ENCODE measurements around the gene SDK1.

The SDK1 gene

GRCh38 chr7:4209966-4210365, 908.9 kb downstream of the SDK1 start:
- no peak overlapping the region for H2BK5ac ChIP-seq (ENCODE audit: low read depth, low read length, poor library complexity, severe bottlenecking)
- no peak overlapping the region for H3K4ac ChIP-seq (ENCODE audit: low read depth in 1 of 2, low read length in 2 of 2)
- 95% methylated on average over 20 of the region's 20 CpGs for WGBS

GRCh38 chr7:4210821-4211220, 909.8 kb downstream of the SDK1 start:
- H3K36me3 ChIP-seq (ENCODE audit: control insufficient read depth in 1 of 2, insufficient read depth in 2 of 2, low read depth in 1 of 2, low read length in 2 of 2): peaks cover 0 to 23% of the 10 kb centered on the region in 2 experiments
- H3K18ac ChIP-seq (ENCODE audit: low read depth in 1 of 2, low read length in 2 of 2): no peak overlapping the region
- no peak overlapping the region for H3K4me2 ChIP-seq (ENCODE audit: low read length, poor library complexity, severe bottlenecking)
- H3K79me1 ChIP-seq (replicated peaks; ENCODE audit: low read length, poor library complexity, severe bottlenecking): no peaks in the 10 kb centered on the region
- WGBS: 96% methylated on average over 13 of the region's 13 CpGs
- H3K4me1 ChIP-seq (ENCODE audit: control insufficient read depth, insufficient read depth, low read depth, low read length): no peaks in the 10 kb centered on the region
- no peaks in the 10 kb centered on the region for H3K9me3 ChIP-seq (ENCODE audit: control insufficient read depth, low read length)
- no peak overlapping the region for H2BK12ac ChIP-seq (ENCODE audit: low read length in 2 of 2)
- no peak overlapping the region for H4K91ac ChIP-seq (ENCODE audit: low read length)
- H3K4ac ChIP-seq (ENCODE audit: low read depth in 1 of 2, low read length in 2 of 2): no peak overlapping the region
- no peak overlapping the region for H3K9ac ChIP-seq (ENCODE audit: low read length)
- no peak overlapping the region for H2BK15ac ChIP-seq (ENCODE audit: low read depth, poor library complexity, severe bottlenecking)
- H2AFZ ChIP-seq (ENCODE audit: low read depth, low read length): no peak overlapping the region
- H2BK5ac ChIP-seq (ENCODE audit: low read depth, low read length, poor library complexity, severe bottlenecking): no peak overlapping the region
- H3K4me3 ChIP-seq (ENCODE audit: insufficient read depth in 1 of 2, low read depth in 1 of 2, low read length in 2 of 2): no peak overlapping the region
- H3K14ac ChIP-seq (ENCODE audit: low read length in 2 of 2): no peak overlapping the region
- H3K27ac ChIP-seq (ENCODE audit: low read length, poor library complexity, severe bottlenecking): no peak overlapping the region
- no peaks in the 10 kb centered on the region for H3K27me3 ChIP-seq (ENCODE audit: control insufficient read depth in 1 of 2, insufficient read depth in 1 of 2, low read length in 2 of 2)
- H2BK120ac ChIP-seq (ENCODE audit: low read depth, low read length): no peak overlapping the region
- no peak overlapping the region for H4K8ac ChIP-seq (ENCODE audit: low read length)
- DNase-seq: no peak
- H2AK5ac ChIP-seq (ENCODE audit: low read length, severe bottlenecking): no peak overlapping the region
- H3K23ac ChIP-seq (ENCODE audit: low read length in 2 of 2): no peak overlapping the region

More at GRCh38 chr7:4209966-4210365, 908.9 kb downstream of the SDK1 start:
- H3K9me3 ChIP-seq (ENCODE audit: control insufficient read depth, low read length): no peaks in the 10 kb centered on the region
- H4K8ac ChIP-seq (ENCODE audit: low read length): no peak overlapping the region
- no peak overlapping the region for H3K27ac ChIP-seq (ENCODE audit: low read length, poor library complexity, severe bottlenecking)
- H3K23ac ChIP-seq (ENCODE audit: low read length in 2 of 2): no peak overlapping the region
- H3K4me3 ChIP-seq (ENCODE audit: insufficient read depth in 1 of 2, low read depth in 1 of 2, low read length in 2 of 2): no peak overlapping the region
- no peak overlapping the region for H3K9ac ChIP-seq (ENCODE audit: low read length)
- no peak overlapping the region for H2BK12ac ChIP-seq (ENCODE audit: low read length in 2 of 2)
- no peak overlapping the region for H3K4me2 ChIP-seq (ENCODE audit: low read length, poor library complexity, severe bottlenecking)
- H3K14ac ChIP-seq (ENCODE audit: low read length in 2 of 2): no peak overlapping the region
- H2BK120ac ChIP-seq (ENCODE audit: low read depth, low read length): no peak overlapping the region
- no peak overlapping the region for H2AFZ ChIP-seq (ENCODE audit: low read depth, low read length)
- no peaks in the 10 kb centered on the region for H3K79me1 ChIP-seq (replicated peaks; ENCODE audit: low read length, poor library complexity, severe bottlenecking)
- H3K36me3 ChIP-seq (ENCODE audit: control insufficient read depth in 1 of 2, insufficient read depth in 2 of 2, low read depth in 1 of 2, low read length in 2 of 2): peaks cover 0 to 17% of the 10 kb centered on the region in 2 experiments
- DNase-seq: no peak
- H3K4me1 ChIP-seq (ENCODE audit: control insufficient read depth, insufficient read depth, low read depth, low read length): no peaks in the 10 kb centered on the region
- no peak overlapping the region for H2BK15ac ChIP-seq (ENCODE audit: low read depth, poor library complexity, severe bottlenecking)
- H3K27me3 ChIP-seq (ENCODE audit: control insufficient read depth in 1 of 2, insufficient read depth in 1 of 2, low read length in 2 of 2): no peaks in the 10 kb centered on the region
- H4K91ac ChIP-seq (ENCODE audit: low read length): no peak overlapping the region
- no peak overlapping the region for H2AK5ac ChIP-seq (ENCODE audit: low read length, severe bottlenecking)
- no peak overlapping the region for H3K18ac ChIP-seq (ENCODE audit: low read depth in 1 of 2, low read length in 2 of 2)

- Histone ChIP-seq H2AFZ (ENCODE audit: low read depth, low read length) (no peak overlapping the region), H3K27me3 (ENCODE audit: control insufficient read depth in 1 of 2, insufficient read depth in 1 of 2, low read length in 2 of 2) (no peaks in the 10 kb centered on the region)
- WGBS: 94% methylated on average over 10 of the region's 11 CpGs
Observed at GRCh38 chr7:4211261-4211660, 910.2 kb downstream of the SDK1 start.

GRCh38 chr7:4212376-4212775, 911.3 kb downstream of the SDK1 start:
- Histone ChIP-seq H3K4ac (ENCODE audit: low read depth in 1 of 2, low read length in 2 of 2) (no peak overlapping the region), H3K4me3 (ENCODE audit: insufficient read depth in 1 of 2, low read depth in 1 of 2, low read length in 2 of 2) (no peak overlapping the region), H2BK15ac (ENCODE audit: low read depth, poor library complexity, severe bottlenecking) (no peak overlapping the region), H2AFZ (ENCODE audit: low read depth, low read length) (no peak overlapping the region), H2BK120ac (ENCODE audit: low read depth, low read length) (no peak overlapping the region), H3K14ac (ENCODE audit: low read length in 2 of 2) (no peak overlapping the region), H3K4me2 (ENCODE audit: low read length, poor library complexity, severe bottlenecking) (no peak overlapping the region), H2BK5ac (ENCODE audit: low read depth, low read length, poor library complexity, severe bottlenecking) (no peak overlapping the region), H4K8ac (ENCODE audit: low read length) (no peak overlapping the region), H3K18ac (ENCODE audit: low read depth in 1 of 2, low read length in 2 of 2) (no peak overlapping the region), H3K4me1 (ENCODE audit: control insufficient read depth, insufficient read depth, low read depth, low read length) (no peaks in the 10 kb centered on the region), H2AK5ac (ENCODE audit: low read length, severe bottlenecking) (no peak overlapping the region), H2BK12ac (ENCODE audit: low read length in 2 of 2) (no peak overlapping the region), H3K79me1 (replicated peaks; ENCODE audit: low read length, poor library complexity, severe bottlenecking) (no peaks in the 10 kb centered on the region), H3K9me3 (ENCODE audit: control insufficient read depth, low read length) (no peaks in the 10 kb centered on the region), H3K36me3 (ENCODE audit: control insufficient read depth in 1 of 2, insufficient read depth in 2 of 2, low read depth in 1 of 2, low read length in 2 of 2) (peaks cover 0 to 23% of the 10 kb centered on the region in 2 experiments), H3K23ac (ENCODE audit: low read length in 2 of 2) (no peak overlapping the region), H4K91ac (ENCODE audit: low read length) (no peak overlapping the region), H3K27ac (ENCODE audit: low read length, poor library complexity, severe bottlenecking) (no peak overlapping the region), H3K27me3 (ENCODE audit: control insufficient read depth in 1 of 2, insufficient read depth in 1 of 2, low read length in 2 of 2) (no peaks in the 10 kb centered on the region), H3K9ac (ENCODE audit: low read length) (no peak overlapping the region)
- no peak for DNase-seq
- 93% methylated on average over 12 of the region's 12 CpGs for WGBS

More at GRCh38 chr7:4211261-4211660, 910.2 kb downstream of the SDK1 start:
- no peak overlapping the region for H3K9ac ChIP-seq (ENCODE audit: low read length)
- H3K4me1 ChIP-seq (ENCODE audit: control insufficient read depth, insufficient read depth, low read depth, low read length): no peaks in the 10 kb centered on the region
- no peak overlapping the region for H2BK5ac ChIP-seq (ENCODE audit: low read depth, low read length, poor library complexity, severe bottlenecking)
- no peak overlapping the region for H3K23ac ChIP-seq (ENCODE audit: low read length in 2 of 2)
- H3K4ac ChIP-seq (ENCODE audit: low read depth in 1 of 2, low read length in 2 of 2): no peak overlapping the region
- no peak for DNase-seq
- H2BK120ac ChIP-seq (ENCODE audit: low read depth, low read length): no peak overlapping the region
- no peak overlapping the region for H3K18ac ChIP-seq (ENCODE audit: low read depth in 1 of 2, low read length in 2 of 2)
- H3K9me3 ChIP-seq (ENCODE audit: control insufficient read depth, low read length): no peaks in the 10 kb centered on the region
- H4K8ac ChIP-seq (ENCODE audit: low read length): no peak overlapping the region
- no peak overlapping the region for H3K27ac ChIP-seq (ENCODE audit: low read length, poor library complexity, severe bottlenecking)
- H3K4me3 ChIP-seq (ENCODE audit: insufficient read depth in 1 of 2, low read depth in 1 of 2, low read length in 2 of 2): no peak overlapping the region
- H2BK12ac ChIP-seq (ENCODE audit: low read length in 2 of 2): no peak overlapping the region
- no peaks in the 10 kb centered on the region for H3K79me1 ChIP-seq (replicated peaks; ENCODE audit: low read length, poor library complexity, severe bottlenecking)
- no peak overlapping the region for H4K91ac ChIP-seq (ENCODE audit: low read length)
- no peak overlapping the region for H2AK5ac ChIP-seq (ENCODE audit: low read length, severe bottlenecking)
- no peak overlapping the region for H3K14ac ChIP-seq (ENCODE audit: low read length in 2 of 2)
- no peak overlapping the region for H2BK15ac ChIP-seq (ENCODE audit: low read depth, poor library complexity, severe bottlenecking)
- H3K4me2 ChIP-seq (ENCODE audit: low read length, poor library complexity, severe bottlenecking): no peak overlapping the region
- peaks cover 0 to 23% of the 10 kb centered on the region in 2 experiments for H3K36me3 ChIP-seq (ENCODE audit: control insufficient read depth in 1 of 2, insufficient read depth in 2 of 2, low read depth in 1 of 2, low read length in 2 of 2)

All from mesenchymal stem cell (in vitro differentiated cells and primary cell).